Transverse colon (tissue), 4 donors: ENCODE measurements around the gene FOXP2.

Experiments
- CTCF ChIP-seq, 5 experiments: fragments of 200-600 bp in 3 of 5; fragments of 450-650 bp in 2 of 5; sonication (generic) in 3 of 5; IDR thresholded peaks; 1 replicate in 2 of 5; 2 replicates in 3 of 5; pipeline ENCODE4 v1.5.1; 2016 to 2017; ENCODE audit warnings: antibody characterized with exemption in 5 of 5, inconsistent platforms in 3 of 5, mild to moderate bottlenecking in 2 of 5, moderate library complexity in 1 of 5
- EP300 ChIP-seq: sonication (generic); formaldehyde crosslinking; IDR thresholded peaks from one replicate; pipeline ENCODE4 v1.6.1; 2017; ENCODE audit warnings: antibody characterized with exemption, low read depth
- POLR2AphosphoS5 ChIP-seq, 3 donors: sonication (generic); formaldehyde crosslinking; IDR thresholded peaks; one replicate each; pipeline ENCODE4 v1.6.1; 2016; ENCODE audit warnings: antibody characterized with exemption in 3 of 3

- TF ChIP-seq EP300 = no peak
- TF ChIP-seq CTCF (IDR thresholded peaks at IDR 0.05) = no peak
- no peak for TF ChIP-seq POLR2AphosphoS5 (IDR thresholded peaks at IDR 0.05)
These were observed 215.8 kb downstream of the FOXP2 start for GRCh38 chr7:114630201-114630990.
